NCI-H1105 (cell line): ENCODE measurements around the gene MEI4.
"Not testable (repeated sequence)": the region's sequence is repeated elsewhere in the genome, so short reads cannot be mapped to it uniquely, and the experiment has no call there.

ENCODE experiments used
- DNase-seq: peaks from one replicate; lab custom pipeline; 2025; lab: John Stamatoyannopoulos, UW

The MEI4 gene

DNA sequence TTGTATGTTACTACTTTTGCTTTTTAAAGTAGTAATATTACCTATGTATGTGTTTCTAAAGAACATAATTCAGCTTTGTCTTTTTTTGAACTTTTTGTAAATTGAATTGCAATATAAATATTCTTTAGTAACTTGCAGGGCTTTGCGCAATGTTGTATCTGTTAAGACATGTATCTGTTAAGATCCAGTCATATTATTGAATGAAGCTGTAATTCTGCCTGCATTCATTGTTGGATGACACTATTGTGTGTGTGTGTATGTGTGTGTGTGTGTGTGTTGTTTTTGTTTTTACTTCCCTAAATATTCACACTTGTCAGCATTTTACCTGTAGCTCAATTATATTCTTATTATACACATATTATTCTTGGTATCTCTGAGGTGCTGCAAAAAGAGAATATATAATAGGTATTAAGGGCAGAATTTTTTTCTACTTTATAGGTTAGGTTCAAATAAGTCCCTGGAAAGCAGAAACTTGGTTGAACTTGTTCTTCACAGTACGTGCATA, 164.0 kb downstream of the MEI4 start:
- DNase-seq: no peak

GRCh38 chr6:77822265-77822664, 169.4 kb downstream of the MEI4 start:
- no peak for DNase-seq

GRCh38 chr6:77825204-77825603, 172.4 kb downstream of the MEI4 start:
- no peak for DNase-seq

DNA sequence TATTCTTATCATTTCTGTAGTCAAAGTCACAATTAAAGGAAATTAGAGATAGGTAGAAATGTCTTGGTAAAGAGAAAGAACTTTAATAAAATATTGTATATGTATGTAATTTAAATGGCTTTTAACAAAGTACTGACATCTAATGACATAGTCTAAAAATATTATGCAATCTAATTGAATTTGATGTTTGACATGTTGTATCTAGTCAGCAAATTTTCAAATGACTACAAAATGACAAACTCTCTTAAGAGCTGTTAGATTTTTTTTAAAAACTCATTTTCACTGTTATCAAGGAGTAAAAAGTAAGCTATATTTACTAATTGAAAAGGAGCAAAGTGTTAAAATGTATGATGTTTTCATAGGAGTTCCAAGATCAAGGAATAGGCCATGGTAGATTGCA, 176.9 kb downstream of the MEI4 start:
- no peak for DNase-seq

GRCh38 chr6:77833749-77834148, 180.9 kb downstream of the MEI4 start:
- DNase-seq: not testable (repeated sequence)

GRCh38 chr6:77834591-77834996, 181.8 kb downstream of the MEI4 start:
- DNase-seq: no peak

DNA sequence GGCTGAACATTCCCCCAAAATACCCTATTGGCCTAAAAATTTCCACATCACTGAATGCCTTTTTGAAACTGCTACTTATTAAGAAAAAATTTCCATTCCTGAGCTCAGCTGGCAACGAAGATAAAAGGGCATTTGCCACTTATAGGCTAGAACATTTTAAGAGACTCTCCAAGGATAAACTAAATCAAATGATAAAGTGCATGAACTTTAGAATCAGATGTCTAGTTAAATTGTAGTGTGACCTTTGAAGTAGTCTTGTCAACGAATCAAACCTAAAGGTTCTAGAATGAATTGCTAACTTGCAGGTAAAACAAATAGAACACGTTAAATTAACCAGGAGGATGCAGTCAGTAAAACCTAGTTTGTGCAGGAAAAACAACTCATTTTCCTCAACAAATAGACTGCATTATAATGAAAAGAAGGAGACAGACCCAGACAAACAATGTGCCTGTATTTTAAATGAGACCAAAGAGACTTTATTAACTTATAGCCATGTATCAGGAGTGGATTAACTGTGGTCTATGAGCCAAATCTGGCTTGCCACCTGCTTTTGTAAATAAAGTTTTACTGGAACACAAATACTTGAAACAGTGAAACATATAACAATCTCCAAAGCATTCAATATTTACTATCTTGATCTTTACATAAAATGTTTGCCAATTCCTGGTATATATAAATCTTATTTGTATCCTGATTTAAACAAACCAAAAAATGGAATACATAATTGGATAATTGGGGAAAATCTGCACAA, 184.4 kb downstream of the MEI4 start:
- DNase-seq: no peak

DNA sequence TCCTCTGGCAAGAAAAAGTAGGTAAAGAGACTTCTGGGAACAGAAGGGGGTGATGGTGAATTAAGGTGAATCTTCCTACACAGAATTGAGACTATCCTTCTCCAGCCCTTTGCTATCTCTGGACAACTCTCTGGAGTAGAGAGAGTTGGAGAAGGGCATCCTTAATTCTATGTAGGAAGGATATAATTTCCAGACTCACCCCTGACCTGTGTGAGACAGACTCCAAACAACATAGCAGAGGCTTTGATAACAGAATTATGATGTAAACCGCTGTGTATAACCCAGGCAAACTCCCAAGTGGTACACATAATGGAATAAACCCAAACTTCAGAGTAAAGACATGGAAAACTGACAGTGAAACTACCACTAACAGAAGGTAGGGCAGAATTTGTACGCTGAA, 186.5 kb downstream of the MEI4 start:
- no peak for DNase-seq

DNA sequence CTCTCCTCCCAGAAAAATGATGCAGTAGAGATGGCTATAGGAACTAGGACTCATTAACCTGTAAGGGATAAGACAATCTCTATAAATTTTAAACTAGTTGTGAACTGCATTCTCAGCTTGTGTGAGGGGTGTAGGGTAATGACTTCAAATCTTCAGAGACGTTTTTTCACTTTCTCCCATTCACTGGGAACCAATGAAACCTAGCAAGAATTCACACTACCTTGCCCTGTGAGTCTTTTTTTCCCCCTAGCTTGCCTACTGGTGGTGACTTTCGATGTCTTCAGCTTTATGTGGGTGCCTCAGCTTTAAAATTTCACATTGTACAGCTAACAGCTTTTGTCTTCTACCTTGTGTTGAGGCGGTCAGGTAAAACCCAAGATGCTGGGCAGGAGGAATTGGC, 192.0 kb downstream of the MEI4 start:
- no peak for DNase-seq

DNA sequence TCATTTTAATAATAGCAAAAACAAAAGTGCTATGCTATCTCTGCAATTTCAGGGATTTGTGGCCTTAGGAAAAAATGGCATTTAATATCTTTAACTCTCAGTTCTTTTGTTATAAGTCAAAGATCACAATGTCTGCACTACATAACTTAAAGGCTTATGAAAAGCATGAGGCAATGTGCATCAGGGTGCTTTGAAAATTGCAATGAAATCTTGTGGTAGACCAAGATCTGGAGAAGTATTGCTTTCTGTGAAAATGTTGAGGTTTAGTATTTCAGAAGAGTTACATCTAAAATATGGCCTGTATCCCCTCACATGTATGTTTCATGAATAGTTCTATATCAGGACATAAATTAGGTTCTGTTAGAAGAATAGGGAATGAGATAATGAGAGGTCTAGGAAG, 200.6 kb downstream of the MEI4 start:
- DNase-seq: no peak

DNA sequence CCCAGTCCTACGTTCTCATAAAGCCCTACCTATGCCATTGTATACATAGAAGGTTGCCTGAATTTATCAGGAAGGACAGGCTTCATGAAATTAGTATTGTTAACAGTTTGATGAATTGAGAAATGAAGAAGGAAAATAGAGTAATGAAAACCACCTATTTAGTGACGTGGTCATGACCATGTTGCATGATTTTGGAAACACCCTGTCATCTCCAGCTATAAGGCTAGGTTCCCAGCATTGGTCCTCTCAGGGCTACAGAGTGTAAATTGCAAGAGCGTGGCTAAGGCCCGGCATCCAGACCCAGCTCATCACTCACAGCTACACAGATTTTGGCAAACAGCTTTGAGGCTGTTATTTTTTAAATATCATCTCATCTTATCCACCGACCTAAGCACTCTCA, 203.6 kb downstream of the MEI4 start:
- no peak for DNase-seq

DNA sequence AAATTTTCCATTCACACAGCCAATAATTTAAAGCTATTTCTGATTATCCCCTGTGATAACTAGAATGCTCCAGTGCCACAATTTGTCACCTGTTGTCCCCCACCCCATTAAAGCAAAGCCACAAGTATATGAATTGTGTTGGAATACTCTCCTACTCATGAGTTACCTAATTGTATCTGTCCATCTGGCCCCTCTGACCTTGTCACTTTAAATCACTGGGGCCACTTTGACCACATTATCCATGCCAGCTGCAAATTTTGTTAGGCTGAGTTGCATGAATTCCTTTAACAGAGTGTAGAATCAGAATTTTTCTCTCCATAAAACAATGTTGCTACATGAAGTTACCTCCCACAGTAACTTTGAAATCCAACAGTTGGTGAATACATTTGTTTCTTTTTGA, 204.6 kb downstream of the MEI4 start:
- DNase-seq: no peak

- no peak for DNase-seq
Measured at GRCh38 chr6:77876300-77876699, 223.5 kb downstream of the MEI4 start.

- DNase-seq: no peak
Measured at GRCh38 chr6:77879527-77879926, 226.7 kb downstream of the MEI4 start.

DNA sequence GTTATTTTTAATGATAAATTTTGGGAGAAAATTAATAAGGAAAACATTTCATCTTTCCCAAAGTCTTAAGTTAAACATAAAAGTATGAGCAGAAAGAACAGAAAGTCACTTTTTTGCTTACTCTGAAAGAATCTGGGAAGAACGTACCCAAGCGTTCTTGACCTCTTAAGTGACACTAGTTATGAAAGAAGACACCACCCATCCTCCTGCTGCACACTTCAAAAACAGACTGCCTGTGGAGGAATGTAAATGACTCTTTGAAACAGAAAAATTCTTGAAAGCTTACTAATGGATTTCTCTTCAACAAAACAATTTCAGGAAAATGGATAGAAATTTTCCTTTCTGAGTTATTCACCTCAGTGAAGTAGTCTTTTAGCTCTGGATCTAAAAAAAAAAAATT, 227.7 kb downstream of the MEI4 start:
- DNase-seq: no peak

DNA sequence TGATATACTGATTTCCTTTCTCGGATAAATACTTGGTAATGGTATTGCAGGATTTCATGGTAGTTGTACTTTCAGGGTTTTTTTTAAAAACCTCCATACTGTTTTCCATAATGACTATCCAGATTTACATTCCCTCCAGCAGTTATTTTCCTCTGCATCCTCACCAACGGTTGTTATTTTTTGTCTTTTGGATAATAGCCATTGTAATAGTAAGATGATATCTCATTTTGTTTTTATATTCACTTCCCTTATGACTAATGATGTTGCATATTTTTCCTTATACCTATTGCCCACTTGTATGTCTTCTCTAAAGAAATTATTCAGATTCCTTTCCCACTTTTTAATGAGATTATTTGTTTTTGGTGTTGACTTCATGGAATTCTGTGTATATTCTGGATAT, 231.0 kb downstream of the MEI4 start:
- no peak for DNase-seq

DNA sequence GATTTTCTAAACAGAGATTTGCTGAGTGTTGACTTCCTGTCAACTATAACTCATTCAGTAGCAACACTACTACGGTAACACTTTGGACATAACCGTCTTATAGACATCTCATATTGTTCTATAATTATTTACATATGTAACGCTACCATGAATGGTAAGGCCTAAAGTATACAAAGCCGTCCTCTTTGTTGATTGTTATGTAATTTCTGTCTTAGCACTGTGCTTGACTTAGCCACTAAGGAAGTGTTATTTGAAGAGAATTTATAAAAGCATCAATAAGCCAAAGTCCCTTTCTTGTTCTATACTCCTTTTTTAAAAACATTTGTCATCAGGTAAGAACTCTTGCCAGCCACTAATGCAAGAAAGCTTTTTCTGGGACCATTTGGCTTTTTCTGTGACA, 240.6 kb downstream of the MEI4 start:
- no peak for DNase-seq

DNA sequence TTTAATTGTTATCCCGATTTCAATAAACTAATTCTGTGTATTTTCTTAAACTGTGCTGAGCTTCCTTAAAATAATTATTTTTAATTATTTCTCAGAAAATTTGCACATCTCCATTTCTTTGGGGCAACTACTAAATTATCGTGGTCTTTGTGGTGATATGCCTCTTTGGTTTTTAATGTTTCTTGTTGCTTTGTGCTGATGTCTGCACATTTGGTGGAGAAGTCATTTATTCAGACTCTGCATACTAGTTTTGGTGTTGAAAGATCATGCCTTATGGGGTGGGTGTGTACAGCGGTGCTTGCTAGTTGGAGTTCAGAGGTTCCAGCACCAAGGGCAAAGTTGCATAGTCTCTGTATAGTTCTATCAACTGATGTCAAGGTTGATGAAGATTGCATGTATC, 253.2 kb downstream of the MEI4 start:
- DNase-seq: no peak

DNA sequence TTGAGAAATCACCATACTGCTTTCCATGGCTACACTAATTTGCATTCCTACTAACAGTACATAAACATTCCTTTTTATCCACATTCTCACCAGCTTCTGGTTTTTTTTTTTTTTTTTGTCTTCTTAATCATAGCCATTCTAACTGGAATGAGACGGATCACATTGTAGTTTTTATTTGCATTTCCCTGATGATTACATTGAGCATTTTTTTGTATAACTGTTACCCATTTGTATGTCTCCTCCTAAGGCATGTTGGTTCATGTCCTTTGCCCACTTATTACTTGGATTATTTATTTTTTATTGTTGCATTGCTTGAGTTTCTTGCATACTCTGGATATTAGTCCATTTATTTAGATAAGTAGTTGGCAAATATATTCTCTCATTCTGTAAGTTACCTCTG, 258.0 kb downstream of the MEI4 start:
- no peak for DNase-seq

DNA sequence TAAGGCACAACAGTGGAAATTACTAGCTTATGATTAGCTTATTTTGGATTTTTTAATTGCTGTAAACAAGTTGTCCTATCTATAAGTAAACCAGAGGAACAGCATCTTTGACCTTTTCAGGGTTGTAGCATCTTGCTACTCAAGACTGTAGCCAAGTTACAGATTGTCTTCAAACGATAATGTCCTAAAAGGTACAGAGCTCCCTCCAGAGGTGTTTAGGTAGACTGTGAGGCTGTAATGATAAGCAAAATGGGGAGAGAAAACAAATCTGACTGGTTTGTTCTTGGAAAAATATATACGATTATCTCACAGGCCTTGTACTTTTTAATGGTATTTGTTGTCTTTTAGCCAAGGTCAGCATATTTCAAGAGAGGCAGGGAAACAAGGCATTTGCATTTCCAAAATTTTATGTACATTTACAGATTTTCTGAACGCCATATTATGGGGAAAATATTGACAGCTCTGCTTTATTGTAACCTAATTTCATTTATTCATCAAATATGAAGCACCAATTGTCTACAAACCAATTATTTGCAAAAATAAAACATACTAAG, 273.4 kb downstream of the MEI4 start:
- DNase-seq: no peak

DNA sequence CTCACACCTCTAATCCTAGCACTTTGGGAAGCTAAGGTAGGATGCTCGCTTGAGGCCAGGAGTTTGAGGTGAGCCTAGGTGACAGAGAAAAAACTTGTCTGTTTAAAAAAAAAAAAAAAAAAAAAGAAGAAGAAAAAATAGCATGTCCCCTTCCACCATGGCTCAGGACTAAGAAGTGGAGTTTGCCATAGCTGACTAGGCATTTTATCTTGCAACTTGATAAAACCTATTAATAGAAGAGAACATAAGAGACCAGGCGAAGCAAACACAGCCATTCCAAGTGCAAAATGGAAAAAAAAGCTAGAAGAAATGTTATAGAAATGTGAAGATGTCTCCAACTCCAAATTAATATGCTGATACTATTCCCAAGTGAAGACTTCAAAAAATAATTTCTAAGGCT, 277.5 kb downstream of the MEI4 start:
- DNase-seq: no peak

DNA sequence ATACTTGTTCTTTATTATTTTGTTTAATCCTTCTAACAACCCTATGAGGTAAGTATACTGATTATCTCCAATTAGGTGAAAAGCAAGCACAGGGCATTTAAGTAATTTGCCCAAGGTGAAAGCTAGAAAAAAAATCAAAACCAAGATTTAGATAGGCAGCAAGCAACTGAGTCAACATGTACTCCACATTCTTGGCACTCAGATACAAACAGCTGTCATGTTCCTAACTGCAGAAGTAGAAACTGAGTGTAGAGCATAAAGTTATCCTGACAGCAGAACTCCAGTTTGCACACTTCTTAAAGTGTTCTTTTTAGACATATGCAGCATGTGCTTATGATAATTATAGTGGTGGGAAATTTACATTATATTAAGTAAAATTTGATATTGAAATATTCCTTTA, 278.1 kb downstream of the MEI4 start:
- DNase-seq: no peak

GRCh38 chr6:77962070-77962469, 309.2 kb downstream of the MEI4 start:
- no peak for DNase-seq

- DNase-seq: no peak
Measured at GRCh38 chr6:77965449-77965848, 312.6 kb downstream of the MEI4 start.
